ENCODE measurements around the gene DIDO1. TPM values are rescaled to one million over a fixed set of nuclear protein-coding genes. Genes with fewer than 3 reads are reported as not detected.

The DIDO1 gene
- total and polyA plus RNA-seq, 9 of the 15 experiments (the other 6 are each of a cell fraction or from before 2014, with no cell fraction given), result 4.4 to 46.8 (median 31.2) TPM

GRCh38 chr20:62892348-62893304, 33.7 kb downstream of the DIDO1 start:
- in situ Hi-C loops (cut with MboI), result no loop called here
- peaks cover 100% of the 10 kb centered on the region for H3K36me3 ChIP-seq (ENCODE audit: control insufficient read depth, insufficient read depth, low read length)
- DNase-seq (ENCODE audit: extremely low read depth in 1 of 4, low spot score in 3 of 4) (no peak), ATAC-seq (no peak), FAIRE-seq (no peak)
- ChIA-PET POLR2A (no interaction called here), CTCF (ENCODE audit: low intra/inter-chr PET ratio) (interaction anchor here (1.4 kb wide), 1 partner anchor 70 kb away, joined by 7 read pairs; no protein-coding TSS in a partner anchor)
- H3K4me3 ChIP-seq, result no peak overlapping the region
- H3K9ac ChIP-seq (ENCODE audit: insufficient read depth in 1 of 2, low read depth in 2 of 2, low read length in 2 of 2), result no peak overlapping the region
- TF ChIP-seq ZNF324 (CRISPR knock-in tag; IDR thresholded peaks at IDR 0.05) (no peak), MXI1 (IDR thresholded peaks at IDR 0.05; ENCODE audit: low read depth, low read length) (no peak), REST (IDR thresholded peaks at IDR 0.05; ENCODE audit: borderline replicate concordance) (peak; percentile 7; the same call in 1 of the 2 replicates), REST (CRISPR knock-in tag; IDR thresholded peaks at IDR 0.05; ENCODE audit: low read depth) (no peak), CTCF (IDR thresholded peaks at IDR 0.05 in 2 of 3, conservative IDR thresholded peaks at IDR 0.05 in 1 of 3; ENCODE audit: insufficient read depth in 2 of 3, low read depth in 1 of 3, low read length in 3 of 3) (peak in 2 of 3 experiments; percentile 12 to 28; a peak in 1 of 6 replicates)
- 93% methylated on average over 25 of the region's 25 CpGs for WGBS (ENCODE audit: insufficient coverage, low coverage, missing lambda C conversion rate)
- peaks cover 0 to 10% of the 10 kb centered on the region in 2 experiments; a peak in 2 of 5 replicates for H3K4me1 ChIP-seq (replicated peaks in 1 of 2; ENCODE audit: control insufficient read depth in 2 of 2, insufficient read depth in 2 of 2, low read length in 2 of 2)
- no peaks in the 10 kb centered on the region for H3K27me3 ChIP-seq (ENCODE audit: control insufficient read depth in 2 of 2, insufficient read depth in 2 of 2, low read length in 2 of 2)
- no peaks in the 10 kb centered on the region for H4K20me1 ChIP-seq (replicated peaks; ENCODE audit: control insufficient read depth, insufficient read depth, low read length)
- H2AFZ ChIP-seq (ENCODE audit: low read depth, low read length), result no peak overlapping the region
- H3K79me2 ChIP-seq (ENCODE audit: control insufficient read depth, insufficient read depth, low read length), result no peaks in the 10 kb centered on the region
- no TSS peak for BruUV-seq (replicated peaks)
- H3K27ac ChIP-seq (ENCODE audit: extremely low read depth, low read depth, low read length), result no peak overlapping the region
- H3K4me2 ChIP-seq (ENCODE audit: insufficient read depth, low read length), result no peak overlapping the region
- H3K9me1 ChIP-seq (ENCODE audit: control insufficient read depth, insufficient read depth, low read length), result no peaks in the 10 kb centered on the region
- H3K9me3 ChIP-seq (replicated peaks; ENCODE audit: control insufficient read depth, insufficient read depth, low read depth, low read length), result no peaks in the 10 kb centered on the region
- intact Hi-C loops (cut with micrococcal nuclease), result loop anchor here (2.0 kb wide), 1 partner anchor 70 kb away; no protein-coding TSS in a partner anchor

All from K562 (cell line).